ENCODE data around the gene FLT3LG. TPM values are rescaled to one million over a fixed set of nuclear protein-coding genes. Genes with fewer than 3 reads are reported as not detected.
A peak's percentile ranks its signal among the peaks of the same experiment; 100 is the strongest.

Gene FLT3LG
- 0.89 and 1.0 TPM in 2 replicates for total RNA-seq
- long read RNA-seq, result 0 reads

GRCh38 chr19:49473868-49474541, at the start of gene FLT3LG:
FLT3LG (plus strand) TSS chr19:49474215; CDS start chr19:49474640, 425 bp downstream.
- TF ChIP-seq CTCF (conservative IDR thresholded peaks at IDR 0.05), result peak; percentile 96
- peaks cover 1% of the 10 kb centered on the region for H3K36me3 Mint-ChIP-seq (ENCODE audit: low read depth)
- no peak within 1 kb of the TSS for H3K4me3 Mint-ChIP-seq
- peaks cover 25% of the 10 kb centered on the region for H3K27me3 Mint-ChIP-seq (ENCODE audit: low read depth)
- H3K27ac Mint-ChIP-seq (ENCODE audit: unreplicated experiment), result peak within 1 kb of the TSS; percentile 71
- DNase-seq (ENCODE audit: low read depth, low spot score), result peak; percentile 61
- no peaks in the 10 kb centered on the region for H3K9me3 Mint-ChIP-seq
- peaks cover 14% of the 10 kb centered on the region for H3K4me1 Mint-ChIP-seq

GRCh38 chr19:49425178-49425577, 48.8 kb upstream of the FLT3LG start, which contains the start of gene GFY:
GFY (plus strand) TSS chr19:49425388; CDS start chr19:49426431, 1,043 bp downstream.
- no peak for TF ChIP-seq CTCF (conservative IDR thresholded peaks at IDR 0.05)
- H3K9me3 Mint-ChIP-seq, result no peaks in the 10 kb centered on the region
- H3K4me3 Mint-ChIP-seq, result no peak within 1 kb of the TSS
- no peaks in the 10 kb centered on the region for H3K36me3 Mint-ChIP-seq (ENCODE audit: low read depth)
- H3K4me1 Mint-ChIP-seq, result peaks cover 41% of the 10 kb centered on the region
- no peak for DNase-seq (ENCODE audit: low read depth, low spot score)
- H3K27me3 Mint-ChIP-seq (ENCODE audit: low read depth), result peaks cover 97% of the 10 kb centered on the region
- H3K27ac Mint-ChIP-seq (ENCODE audit: unreplicated experiment), result no peak within 1 kb of the TSS

- H3K36me3 Mint-ChIP-seq (ENCODE audit: low read depth), result no peaks in the 10 kb centered on the region
- peaks cover 37% of the 10 kb centered on the region for H3K4me1 Mint-ChIP-seq
- no peak overlapping the region for H3K27ac Mint-ChIP-seq (ENCODE audit: unreplicated experiment)
- H3K4me3 Mint-ChIP-seq, result no peak overlapping the region
- H3K27me3 Mint-ChIP-seq (ENCODE audit: low read depth), result peaks cover 97% of the 10 kb centered on the region
- no peak for TF ChIP-seq CTCF (conservative IDR thresholded peaks at IDR 0.05)
- H3K9me3 Mint-ChIP-seq, result no peaks in the 10 kb centered on the region
- no peak for DNase-seq (ENCODE audit: low read depth, low spot score)
Measured at GRCh38 chr19:49425922-49426592, 48.0 kb upstream of the FLT3LG start.

GRCh38 chr19:49427339-49427738, 46.7 kb upstream of the FLT3LG start:
- no peak for TF ChIP-seq CTCF (conservative IDR thresholded peaks at IDR 0.05)
- H3K27ac Mint-ChIP-seq (ENCODE audit: unreplicated experiment), result no peak overlapping the region
- H3K9me3 Mint-ChIP-seq, result no peaks in the 10 kb centered on the region
- H3K4me3 Mint-ChIP-seq, result no peak overlapping the region
- H3K36me3 Mint-ChIP-seq (ENCODE audit: low read depth), result no peaks in the 10 kb centered on the region
- H3K27me3 Mint-ChIP-seq (ENCODE audit: low read depth), result peaks cover 97% of the 10 kb centered on the region
- peaks cover 30% of the 10 kb centered on the region for H3K4me1 Mint-ChIP-seq
- DNase-seq (ENCODE audit: low read depth, low spot score), result no peak

GRCh38 chr19:49427855-49428546, 46.0 kb upstream of the FLT3LG start:
- Mint-ChIP-seq H3K27me3 (ENCODE audit: low read depth) (peaks cover 99% of the 10 kb centered on the region), H3K4me1 (peaks cover 26% of the 10 kb centered on the region), H3K9me3 (no peaks in the 10 kb centered on the region), H3K36me3 (ENCODE audit: low read depth) (no peaks in the 10 kb centered on the region), H3K4me3 (peak overlapping the region; percentile 47), H3K27ac (ENCODE audit: unreplicated experiment) (no peak overlapping the region)
- no peak for TF ChIP-seq CTCF (conservative IDR thresholded peaks at IDR 0.05)
- no peak for DNase-seq (ENCODE audit: low read depth, low spot score)

Measured in neural crest cell (in vitro differentiated cells).